DND-41 (cell line): ENCODE results near the gene CACUL1.

Source experiments
- ATAC-seq: fragments of 200-7000 bp; cut with Tn5 transposase; 3 replicates; pipeline ENCODE4 v1.9.1; 2021; ENCODE audit warnings: low read depth; ENCODE audit not compliant: insufficient read depth
- DNase-seq: peaks from one replicate; pipeline ENCODE4 v3.0.0-alpha.2; 2020
- H2AFZ ChIP-seq: 2 replicates; pipeline ENCODE4 v1.6.0; 2012; ENCODE audit warnings: low read depth, low read length
- H3K27ac ChIP-seq: 2 replicates; pipeline ENCODE4 v1.5.1; 2012; ENCODE audit warnings: low read length, inconsistent platforms
- H3K27me3 ChIP-seq: fragments of 200-600 bp; sonication (generic); 2 replicates; pipeline ENCODE4 v1.6.0; 2012; ENCODE audit warnings: low read length, mild to moderate bottlenecking, inconsistent platforms; ENCODE audit not compliant: insufficient read depth, poor library complexity
- H3K36me3 ChIP-seq: 2 replicates; pipeline ENCODE4 v1.5.1; 2012; ENCODE audit warnings: low read length, inconsistent platforms; ENCODE audit not compliant: insufficient read depth
- H3K4me1 ChIP-seq: 2 replicates; pipeline ENCODE4 v1.5.1; 2012; ENCODE audit warnings: mild to moderate bottlenecking, low read length; ENCODE audit not compliant: insufficient read depth
- H3K4me2 ChIP-seq: 2 replicates; pipeline ENCODE4 v1.6.0; 2012; ENCODE audit warnings: mild to moderate bottlenecking, moderate library complexity, low read length, inconsistent platforms; ENCODE audit not compliant: insufficient read depth
- H3K4me3 ChIP-seq, 2 experiments: fragments of 200-600 bp in 1 of 2; shearing (Covaris generic) in 1 of 2; 2 replicates each; pipeline ENCODE4 v1.5.1; 2012 to 2016; ENCODE audit warnings: inconsistent platforms in 2 of 2, low read length in 2 of 2, mild to moderate bottlenecking in 2 of 2, low read depth in 1 of 2, moderate library complexity in 1 of 2
- H3K79me2 ChIP-seq: 2 replicates; pipeline ENCODE4 v1.6.0; 2012; ENCODE audit warnings: low read length, inconsistent platforms; ENCODE audit not compliant: insufficient read depth
- H3K9ac ChIP-seq: 2 replicates; pipeline ENCODE4 v1.6.0; 2012; ENCODE audit warnings: low read depth, mild to moderate bottlenecking, inconsistent platforms, low read length, moderate library complexity
- H3K9me3 ChIP-seq: 2 replicates; pipeline ENCODE4 v1.5.1; 2012; ENCODE audit warnings: low read length, moderate library complexity, mild to moderate bottlenecking, inconsistent platforms; ENCODE audit not compliant: insufficient read depth, severe bottlenecking
- H4K20me1 ChIP-seq: 2 replicates; pipeline ENCODE4 v1.6.0; 2012; ENCODE audit warnings: low read length; ENCODE audit not compliant: insufficient read depth
- EZH2 ChIP-seq: IDR thresholded peaks from 3 replicates; pipeline ENCODE4 v1.6.1; 2012; ENCODE audit warnings: borderline replicate concordance, low read depth, mild to moderate bottlenecking, moderate library complexity, low read length, inconsistent platforms; ENCODE audit not compliant: severe bottlenecking
- TF ChIP-seq, protein P1 (sequence below): IDR thresholded peaks from 2 replicates; pipeline ENCODE4 v1.5.1; 2012; ENCODE audit warnings: borderline replicate concordance, low read length, moderate library complexity, mild to moderate bottlenecking; ENCODE audit not compliant: poor library complexity, severe bottlenecking; ENCODE audit errors: extremely low read depth

CACUL1 gene

DNA sequence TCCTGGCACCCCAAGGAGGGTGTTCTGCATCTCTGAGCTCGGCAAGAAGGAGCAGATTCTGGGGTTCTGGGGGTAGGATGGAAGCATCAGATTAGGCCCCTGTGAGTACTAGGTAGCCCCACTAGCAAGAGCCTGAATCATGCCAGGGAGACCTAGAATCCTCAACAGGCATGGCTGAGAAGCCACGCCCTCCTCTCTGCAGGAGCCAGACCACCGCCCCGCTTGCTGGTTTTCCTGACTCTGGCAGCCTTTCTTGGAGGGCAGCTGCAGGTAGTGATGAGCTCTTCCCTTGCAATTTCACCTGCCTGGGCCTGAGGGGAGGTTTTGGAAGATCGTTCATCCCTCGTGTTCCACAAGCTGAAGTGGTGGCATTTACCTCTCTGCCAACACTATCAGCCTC is 90.4 kb downstream of the CACUL1 start:
- DNase-seq: no peak
- H3K9ac ChIP-seq: no peak overlapping the region
- H3K27me3 ChIP-seq: no peaks in the 10 kb centered on the region
- H3K4me3 ChIP-seq: no peak overlapping the region
- no peaks in the 10 kb centered on the region for H3K36me3 ChIP-seq
- H2AFZ ChIP-seq: no peak overlapping the region
- no peak; the same call in 2 of the 3 replicates for ATAC-seq
- peaks cover 2% of the 10 kb centered on the region for H3K4me1 ChIP-seq
- H4K20me1 ChIP-seq: no peaks in the 10 kb centered on the region
- H3K27ac ChIP-seq: no peak overlapping the region
- H3K79me2 ChIP-seq: no peaks in the 10 kb centered on the region
- H3K9me3 ChIP-seq: no peaks in the 10 kb centered on the region
- TF ChIP-seq, protein P1, sequence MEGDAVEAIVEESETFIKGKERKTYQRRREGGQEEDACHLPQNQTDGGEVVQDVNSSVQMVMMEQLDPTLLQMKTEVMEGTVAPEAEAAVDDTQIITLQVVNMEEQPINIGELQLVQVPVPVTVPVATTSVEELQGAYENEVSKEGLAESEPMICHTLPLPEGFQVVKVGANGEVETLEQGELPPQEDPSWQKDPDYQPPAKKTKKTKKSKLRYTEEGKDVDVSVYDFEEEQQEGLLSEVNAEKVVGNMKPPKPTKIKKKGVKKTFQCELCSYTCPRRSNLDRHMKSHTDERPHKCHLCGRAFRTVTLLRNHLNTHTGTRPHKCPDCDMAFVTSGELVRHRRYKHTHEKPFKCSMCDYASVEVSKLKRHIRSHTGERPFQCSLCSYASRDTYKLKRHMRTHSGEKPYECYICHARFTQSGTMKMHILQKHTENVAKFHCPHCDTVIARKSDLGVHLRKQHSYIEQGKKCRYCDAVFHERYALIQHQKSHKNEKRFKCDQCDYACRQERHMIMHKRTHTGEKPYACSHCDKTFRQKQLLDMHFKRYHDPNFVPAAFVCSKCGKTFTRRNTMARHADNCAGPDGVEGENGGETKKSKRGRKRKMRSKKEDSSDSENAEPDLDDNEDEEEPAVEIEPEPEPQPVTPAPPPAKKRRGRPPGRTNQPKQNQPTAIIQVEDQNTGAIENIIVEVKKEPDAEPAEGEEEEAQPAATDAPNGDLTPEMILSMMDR: no peak
- TF ChIP-seq EZH2: no peak
- H3K4me2 ChIP-seq: no peak overlapping the region

DNA sequence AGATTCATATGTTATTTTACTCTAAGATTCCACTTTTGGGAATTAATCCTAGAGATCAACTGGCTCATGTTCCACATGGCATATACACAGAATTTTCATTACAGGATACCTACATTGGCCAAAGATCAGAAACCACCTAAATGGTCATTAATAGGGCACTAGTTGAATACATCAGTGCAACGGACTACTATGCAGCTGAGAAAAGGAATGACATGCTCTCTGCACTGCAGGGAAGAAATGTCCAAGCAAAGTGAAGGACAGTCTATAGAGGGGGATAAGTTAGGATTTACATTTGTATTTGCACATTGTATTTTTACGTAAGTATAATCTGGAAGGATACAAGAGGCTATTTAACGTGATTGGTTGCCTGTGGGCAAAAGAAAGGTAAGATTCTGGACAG is 91.6 kb downstream of the CACUL1 start:
- Histone ChIP-seq H3K36me3 (no peaks in the 10 kb centered on the region), H3K27me3 (no peaks in the 10 kb centered on the region), H3K4me3 (no peak overlapping the region), H3K27ac (no peak overlapping the region), H2AFZ (no peak overlapping the region), H3K9me3 (no peaks in the 10 kb centered on the region), H3K9ac (no peak overlapping the region), H3K4me1 (peaks cover 14% of the 10 kb centered on the region), H3K79me2 (no peaks in the 10 kb centered on the region), H3K4me2 (no peak overlapping the region), H4K20me1 (no peaks in the 10 kb centered on the region)
- TF ChIP-seq, protein P1: no peak
- TF ChIP-seq EZH2: no peak
- DNase-seq (no peak), ATAC-seq (no peak)

DNA sequence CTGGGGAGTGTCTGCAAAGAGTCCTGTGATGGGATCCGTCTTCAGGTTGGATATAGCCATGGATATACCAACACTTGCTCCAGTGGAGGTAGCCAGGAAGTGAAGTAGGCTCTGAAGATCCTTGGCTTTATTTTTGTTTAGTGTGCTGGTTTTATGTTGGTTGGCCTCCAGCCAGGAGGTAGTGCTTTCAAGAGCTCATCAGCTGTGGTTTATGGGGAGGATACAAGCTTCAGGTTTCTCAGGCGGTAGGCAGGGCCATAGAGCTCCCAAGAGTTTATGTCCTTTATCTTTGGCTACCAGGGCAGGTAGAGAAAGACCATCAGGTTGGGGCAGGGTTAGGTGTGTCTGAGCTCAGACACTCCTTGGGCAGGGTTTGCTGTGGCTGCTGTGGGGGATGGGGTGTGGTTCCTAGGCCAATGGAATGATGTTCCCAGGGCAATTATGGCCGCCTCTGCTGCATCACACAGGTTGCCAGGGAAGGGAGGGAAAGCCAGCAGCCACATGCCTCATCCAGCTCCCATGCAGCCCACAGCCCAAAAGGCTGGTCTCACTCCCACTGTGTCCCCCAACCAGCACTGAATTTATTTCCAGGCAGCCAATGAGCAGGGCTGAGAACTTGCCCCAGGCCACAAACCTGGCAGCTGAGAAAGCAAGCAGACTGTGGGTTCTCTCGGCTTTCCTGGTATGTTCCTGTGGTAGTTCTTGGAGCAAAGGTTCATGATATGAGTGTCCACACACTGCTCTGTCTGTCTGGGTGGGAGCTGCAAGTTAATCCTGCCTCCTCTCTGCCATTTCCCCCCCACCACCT is 92.3 kb downstream of the CACUL1 start:
- Histone ChIP-seq H3K79me2 (no peaks in the 10 kb centered on the region), H3K9me3 (no peaks in the 10 kb centered on the region), H4K20me1 (no peaks in the 10 kb centered on the region), H3K36me3 (no peaks in the 10 kb centered on the region), H3K27ac (no peak overlapping the region), H3K9ac (no peak overlapping the region), H3K27me3 (no peaks in the 10 kb centered on the region), H3K4me1 (peaks cover 19% of the 10 kb centered on the region), H2AFZ (no peak overlapping the region), H3K4me2 (no peak overlapping the region), H3K4me3 (no peak overlapping the region)
- TF ChIP-seq EZH2: no peak
- TF ChIP-seq, protein P1: no peak
- DNase-seq (no peak), ATAC-seq (no peak)
